SK-N-SH (cell line): Measurements from ENCODE around the gene KRTAP19-7. TPM values are rescaled to one million over a fixed set of nuclear protein-coding genes. Genes with fewer than 3 reads are reported as not detected.

ENCODE experiments used
- CTCF ChIA-PET: fragments of 300-600, 350-600 bp; formaldehyde crosslinking; extraction: SDS; loops from one replicate; lab custom pipeline; 2021; lab: Yijun Ruan, JAX
- POLR2A ChIA-PET: fragments of 350-600 bp; sonication (Branson Sonifier 250); formaldehyde crosslinking; extraction: SDS; loops from one replicate; lab custom pipeline; 2020; ENCODE audit warnings: antibody characterized with exemption, inconsistent platforms; lab: Yijun Ruan, JAX
- DNase-seq: peaks from one replicate; pipeline ENCODE4 v3.0.0; 2012
- H2AFZ ChIP-seq: fragments of 200-600 bp; sonication (generic); 2 replicates; pipeline ENCODE4 v1.8.1; 2016; ENCODE audit warnings: antibody characterized with exemption, mild to moderate bottlenecking, low read depth
- H3F3A ChIP-seq: fragments of 200-600 bp; sonication (generic); replicated peaks from 2 replicates; pipeline ENCODE3; 2016; ENCODE audit warnings: antibody characterized with exemption, mild to moderate bottlenecking; ENCODE audit not compliant: insufficient read depth
- H3K27ac ChIP-seq, 2 experiments: fragments of 200-500 bp in 1 of 2; fragments of 200-600 bp in 1 of 2; sonication (Bioruptor generic) in 1 of 2; sonication (generic), shearing (Covaris generic) in 1 of 2; 2 replicates each; pipeline versions ENCODE4 v1.5.1 to v1.6.1; 2014 to 2016; ENCODE audit warnings: low read depth in 2 of 2, inconsistent platforms in 1 of 2, low read length in 1 of 2, mild to moderate bottlenecking in 1 of 2, mixed read lengths in 1 of 2
- H3K27me3 ChIP-seq: fragments of 200-600 bp; sonication (generic), shearing (Covaris generic); 2 replicates; pipeline ENCODE4 v1.6.1; 2016; ENCODE audit warnings: mixed run types; ENCODE audit not compliant: insufficient read depth
- H3K36me3 ChIP-seq, 2 experiments: fragments of 200-500 bp in 1 of 2; fragments of 200-600 bp in 1 of 2; sonication (Bioruptor generic) in 1 of 2; sonication (generic) in 1 of 2; replicated peaks in 1 of 2; 2 replicates each; pipeline versions ENCODE3 to v1.5.1; 2014 to 2016; ENCODE audit warnings: low read length in 1 of 2, mild to moderate bottlenecking in 1 of 2; ENCODE audit not compliant: insufficient read depth in 2 of 2, control insufficient read depth in 1 of 2
- H3K4me1 ChIP-seq, 2 experiments: fragments of 200-500 bp in 1 of 2; fragments of 200-600 bp in 1 of 2; sonication (Bioruptor generic) in 1 of 2; sonication (generic), shearing (Covaris generic) in 1 of 2; 2 replicates each; pipeline versions ENCODE4 v1.5.1 to v1.6.1; 2014 to 2016; ENCODE audit warnings: low read depth in 1 of 2, low read length in 1 of 2, mixed run types in 1 of 2; ENCODE audit not compliant: insufficient read depth in 2 of 2, control insufficient read depth in 1 of 2
- H3K4me2 ChIP-seq: fragments of 200-600 bp; sonication (generic), shearing (Covaris generic); 2 replicates; pipeline ENCODE4 v1.6.1; 2017; ENCODE audit warnings: mixed run types
- H3K4me3 ChIP-seq, 2 experiments: fragments of 200-500 bp in 1 of 2; fragments of 200-600 bp in 1 of 2; sonication (Bioruptor generic) in 1 of 2; sonication (generic), shearing (Covaris generic) in 1 of 2; 2 replicates each; pipeline versions ENCODE4 v1.5.1 to v1.8.1; 2014 to 2016; ENCODE audit warnings: low read depth in 2 of 2, inconsistent platforms in 1 of 2, low read length in 1 of 2, mild to moderate bottlenecking in 1 of 2, mixed read lengths in 1 of 2, moderate library complexity in 1 of 2
- H3K79me2 ChIP-seq: fragments of 200-600 bp; sonication (generic); 2 replicates; pipeline ENCODE4 v1.8.1; 2017; ENCODE audit warnings: mild to moderate bottlenecking; ENCODE audit not compliant: insufficient read depth
- H3K9ac ChIP-seq: fragments of 200-600 bp; sonication (generic); 2 replicates; pipeline ENCODE4 v1.6.1; 2017; ENCODE audit warnings: mixed run types
- H3K9me2 ChIP-seq: fragments of 200-600 bp; sonication (generic); 2 replicates; pipeline ENCODE4 v1.6.1; 2017; ENCODE audit warnings: mixed run types
- H3K9me3 ChIP-seq: fragments of 200-600 bp; sonication (generic); 2 replicates; pipeline ENCODE4 v1.6.1; 2017; ENCODE audit warnings: mixed run types, mild to moderate bottlenecking, moderate library complexity
- H4K20me1 ChIP-seq: fragments of 200-600 bp; sonication (generic); 2 replicates; pipeline ENCODE4 v1.6.1; 2017; ENCODE audit warnings: mild to moderate bottlenecking, mixed run types; ENCODE audit not compliant: insufficient read depth
- CHD2 ChIP-seq: fragments of 150-350 bp; IDR thresholded peaks from 2 replicates; pipeline ENCODE4 v1.6.1; 2018; ENCODE audit warnings: low read length; ENCODE audit not compliant: partially characterized antibody
- ELF1 ChIP-seq: IDR thresholded peaks from 2 replicates; pipeline ENCODE4 v1.4.0; 2012
- FOSL2 ChIP-seq: IDR thresholded peaks from 2 replicates; pipeline ENCODE4 v1.4.0; 2012; ENCODE audit warnings: low read depth, mild to moderate bottlenecking, moderate library complexity, borderline replicate concordance
- FOXJ3 ChIP-seq: sonication (generic); formaldehyde crosslinking; IDR thresholded peaks from 2 replicates; pipeline ENCODE4 v1.5.1; 2020; ENCODE audit warnings: mild to moderate bottlenecking, missing genetic modification reagents
- FOXM1 ChIP-seq: IDR thresholded peaks from 2 replicates; pipeline ENCODE4 v1.4.0; 2012; ENCODE audit warnings: low read depth, mild to moderate bottlenecking
- GABPA ChIP-seq: IDR thresholded peaks from 2 replicates; pipeline ENCODE4 v1.4.0; 2012; ENCODE audit warnings: low read depth, mild to moderate bottlenecking
- JUND ChIP-seq: IDR thresholded peaks from 2 replicates; pipeline ENCODE4 v1.4.0; 2012
- NRF1 ChIP-seq: IDR thresholded peaks from 2 replicates; pipeline ENCODE4 v1.6.1; 2012; ENCODE audit warnings: low read depth, mild to moderate bottlenecking, low read length
- PBX3 ChIP-seq: IDR thresholded peaks from 2 replicates; pipeline ENCODE4; 2012
- POLR2AphosphoS5 ChIP-seq: IDR thresholded peaks from 2 replicates; pipeline ENCODE4 v1.6.1; 2012; ENCODE audit warnings: low read depth, low read length
- RCOR1 ChIP-seq: fragments of 150-350 bp; IDR thresholded peaks from 2 replicates; pipeline ENCODE4 v1.6.1; 2017; ENCODE audit warnings: antibody characterized with exemption, low read length
- RFX5 ChIP-seq: IDR thresholded peaks from 2 replicates; pipeline ENCODE4 v1.6.1; 2012; ENCODE audit warnings: mild to moderate bottlenecking, improper control_type of control experiment, low read length
- RXRA ChIP-seq: IDR thresholded peaks from 2 replicates; pipeline ENCODE4 v1.4.0; 2012; ENCODE audit warnings: low read depth, mild to moderate bottlenecking, borderline replicate concordance
- SMC3 ChIP-seq: IDR thresholded peaks from 2 replicates; pipeline ENCODE4 v1.6.1; 2012; ENCODE audit warnings: low read depth, low read length, improper control_type of control experiment
- TCF12 ChIP-seq: IDR thresholded peaks from 2 replicates; pipeline ENCODE4 v1.4.0; 2012
- TEAD4 ChIP-seq: IDR thresholded peaks from 2 replicates; pipeline ENCODE4 v1.4.0; 2012; ENCODE audit warnings: mild to moderate bottlenecking, borderline replicate concordance; ENCODE audit not compliant: insufficient read depth
- USF2 ChIP-seq: fragments of 150-350 bp; IDR thresholded peaks from 2 replicates; pipeline ENCODE4 v1.6.1; 2017; ENCODE audit warnings: antibody characterized with exemption, low read length, low read depth, borderline replicate concordance
- ZBTB33 ChIP-seq: IDR thresholded peaks from 2 replicates; pipeline ENCODE4 v1.4.0; 2012; ENCODE audit warnings: low read depth, borderline replicate concordance
- WGBS: methylation state at CpG from one replicate; pipeline ENCODE4 v1.1.6; 2017; ENCODE audit warnings: low lambda C conversion rate; 5-methylcytosine and 5-hydroxymethylcytosine counted together
- polyA plus RNA-seq, 3 experiments: library from polyadenylated mRNA; depleted of rRNA; stranded (reverse); fragments of >200 nt; gene quantifications; 2 replicates each; pipeline ENCODE4 v1.2.3, GENCODE V29; 2012
- TF ChIP-seq, protein P1 (sequence below): IDR thresholded peaks from 2 replicates; pipeline ENCODE4 v1.4.0; 2012; ENCODE audit warnings: low read depth
- TF ChIP-seq, protein P2 (sequence below): fragments of 200-600 bp; sonication (generic); IDR thresholded peaks from 2 replicates; pipeline ENCODE4 v1.6.1; 2017; ENCODE audit warnings: antibody characterized with exemption, mild to moderate bottlenecking, moderate library complexity

The KRTAP19-7 gene
- polyA plus RNA-seq, 1 of the 3 experiments (the other 2 are of a cell fraction), result not detected

DNA sequence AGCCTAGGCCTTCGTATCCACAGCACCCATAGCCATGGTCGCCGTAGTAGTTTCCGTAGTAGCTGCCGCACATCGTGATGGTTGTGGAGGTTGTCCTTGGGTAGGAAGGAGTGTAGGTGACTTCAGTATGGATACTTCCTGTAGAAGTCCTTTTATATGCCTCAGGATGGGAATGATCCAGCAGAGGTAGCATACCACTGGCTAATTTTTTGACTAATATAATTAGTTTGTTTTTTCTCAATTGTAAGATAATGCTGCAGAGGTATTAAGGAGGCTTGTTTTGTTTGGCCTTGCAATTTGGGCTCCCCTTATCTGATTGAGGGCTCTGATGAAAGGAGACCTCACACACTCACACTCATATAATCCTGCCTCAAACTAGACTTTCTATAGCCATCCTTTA, 37.7 kb upstream of the KRTAP19-7 start, which contains the start of gene KRTAP6-2:
Gene KRTAP6-2, minus strand, starts transcription at position 101 of the 400 bp plus-strand sequence. Its CDS starts 28 bp downstream, at position 73.
- Histone ChIP-seq H3K4me3 (no peak within 1 kb of the TSS), H3K4me1 (no peaks in the 10 kb centered on the region)

More for the DNA sequence above, 37.7 kb upstream of the KRTAP19-7 start, which contains the start of gene KRTAP6-2:
- H3K9me2 ChIP-seq, result no peaks in the 10 kb centered on the region
- H3F3A ChIP-seq, result no peaks in the 10 kb centered on the region
- no peaks in the 10 kb centered on the region for H4K20me1 ChIP-seq
- no peaks in the 10 kb centered on the region for H3K9me3 ChIP-seq
- ChIA-PET CTCF (no interaction called here), POLR2A (no interaction called here)
- TF ChIP-seq TCF12 (no peak), RXRA (no peak), FOXM1 (no peak), FOXJ3 (CRISPR knock-in tag) (no peak), FOSL2 (no peak), GABPA (no peak), RFX5 (no peak), TEAD4 (no peak), RCOR1 (no peak), CHD2 (no peak), USF2 (no peak), SMC3 (no peak), NRF1 (no peak), ZBTB33 (no peak), POLR2AphosphoS5 (no peak), ELF1 (no peak), PBX3 (no peak), JUND (no peak)
- TF ChIP-seq, protein P1, sequence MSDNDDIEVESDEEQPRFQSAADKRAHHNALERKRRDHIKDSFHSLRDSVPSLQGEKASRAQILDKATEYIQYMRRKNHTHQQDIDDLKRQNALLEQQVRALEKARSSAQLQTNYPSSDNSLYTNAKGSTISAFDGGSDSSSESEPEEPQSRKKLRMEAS, result no peak
- TF ChIP-seq, protein P2, sequence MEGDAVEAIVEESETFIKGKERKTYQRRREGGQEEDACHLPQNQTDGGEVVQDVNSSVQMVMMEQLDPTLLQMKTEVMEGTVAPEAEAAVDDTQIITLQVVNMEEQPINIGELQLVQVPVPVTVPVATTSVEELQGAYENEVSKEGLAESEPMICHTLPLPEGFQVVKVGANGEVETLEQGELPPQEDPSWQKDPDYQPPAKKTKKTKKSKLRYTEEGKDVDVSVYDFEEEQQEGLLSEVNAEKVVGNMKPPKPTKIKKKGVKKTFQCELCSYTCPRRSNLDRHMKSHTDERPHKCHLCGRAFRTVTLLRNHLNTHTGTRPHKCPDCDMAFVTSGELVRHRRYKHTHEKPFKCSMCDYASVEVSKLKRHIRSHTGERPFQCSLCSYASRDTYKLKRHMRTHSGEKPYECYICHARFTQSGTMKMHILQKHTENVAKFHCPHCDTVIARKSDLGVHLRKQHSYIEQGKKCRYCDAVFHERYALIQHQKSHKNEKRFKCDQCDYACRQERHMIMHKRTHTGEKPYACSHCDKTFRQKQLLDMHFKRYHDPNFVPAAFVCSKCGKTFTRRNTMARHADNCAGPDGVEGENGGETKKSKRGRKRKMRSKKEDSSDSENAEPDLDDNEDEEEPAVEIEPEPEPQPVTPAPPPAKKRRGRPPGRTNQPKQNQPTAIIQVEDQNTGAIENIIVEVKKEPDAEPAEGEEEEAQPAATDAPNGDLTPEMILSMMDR, result no peak
- WGBS, result no CpG with 5 or more reads among the region's 6 CpGs
- no peak within 1 kb of the TSS for H3K4me2 ChIP-seq
- no peaks in the 10 kb centered on the region for H3K36me3 ChIP-seq
- DNase-seq, result no peak
- no peak within 1 kb of the TSS for H2AFZ ChIP-seq
- H3K27me3 ChIP-seq, result no peaks in the 10 kb centered on the region
- no peaks in the 10 kb centered on the region for H3K79me2 ChIP-seq
- no peak within 1 kb of the TSS for H3K27ac ChIP-seq
- H3K9ac ChIP-seq, result no peak within 1 kb of the TSS
